GM23338 (cell line): ENCODE results near the gene GKN2. TPM values are rescaled to one million over a fixed set of nuclear protein-coding genes. Genes with fewer than 3 reads are reported as not detected.

Source experiments
- ATAC-seq: fragments of 200-7000 bp; cut with Tn5 transposase; 3 replicates; pipeline ENCODE4 v1.9.1; 2020
- DNase-seq: peaks from one replicate; pipeline ENCODE4 v3.0.0-alpha.2; 2015; ENCODE audit warnings: low spot score
- H2AFZ ChIP-seq: fragments of 200-600 bp; sonication (generic); 2 replicates; pipeline ENCODE4 v1.8.0; 2016; ENCODE audit warnings: antibody characterized with exemption, mild to moderate bottlenecking, moderate library complexity
- H3F3A ChIP-seq: fragments of 200-600 bp; sonication (generic); replicated peaks from 2 replicates; pipeline ENCODE4 v1.8.0; 2017; ENCODE audit warnings: antibody characterized with exemption, mixed run types, low read depth
- H3K27ac ChIP-seq: fragments of 200-600 bp; sonication (generic); 2 replicates; pipeline ENCODE4 v1.6.1; 2016; ENCODE audit warnings: low read depth
- H3K27me3 ChIP-seq: fragments of 200-600 bp; sonication (generic); 2 replicates; pipeline ENCODE4 v1.8.0; 2016; ENCODE audit warnings: mild to moderate bottlenecking, mixed run types, moderate library complexity; ENCODE audit not compliant: insufficient read depth
- H3K36me3 ChIP-seq: fragments of 200-600 bp; sonication (generic); 2 replicates; pipeline ENCODE4 v1.8.0; 2016; ENCODE audit warnings: mild to moderate bottlenecking; ENCODE audit not compliant: insufficient read depth
- H3K4me1 ChIP-seq: fragments of 200-600 bp; sonication (generic); 2 replicates; pipeline ENCODE4 v1.8.0; 2016; ENCODE audit warnings: mild to moderate bottlenecking, moderate library complexity; ENCODE audit not compliant: insufficient read depth
- H3K4me2 ChIP-seq: fragments of 200-600 bp; sonication (generic); 2 replicates; pipeline ENCODE4 v1.7.1; 2017; ENCODE audit warnings: mixed run types
- H3K4me3 ChIP-seq: fragments of 200-600 bp; sonication (generic); 2 replicates; pipeline ENCODE4 v1.6.1; 2016; ENCODE audit warnings: mixed run types
- H3K79me2 ChIP-seq: fragments of 200-600 bp; sonication (generic); replicated peaks from 2 replicates; pipeline ENCODE4 v1.8.0; 2017; ENCODE audit warnings: mild to moderate bottlenecking; ENCODE audit not compliant: insufficient read depth
- H3K9me2 ChIP-seq: fragments of 200-600 bp; sonication (generic); 2 replicates; pipeline ENCODE4 v1.8.0; 2017; ENCODE audit not compliant: insufficient read depth
- H4K20me1 ChIP-seq: fragments of 200-600 bp; sonication (generic); replicated peaks from 2 replicates; pipeline ENCODE4 v1.8.0; 2017; ENCODE audit warnings: mild to moderate bottlenecking; ENCODE audit not compliant: insufficient read depth
- H3K27ac Mint-ChIP-seq: 2 replicates; pipeline ENCODE4 v1.8.0; 2020; ENCODE audit warnings: inconsistent platforms, mild to moderate bottlenecking, moderate library complexity, mixed read lengths
- H3K27me3 Mint-ChIP-seq: 3 replicates; pipeline ENCODE4 v1.8.0; 2022; ENCODE audit warnings: low read depth, mild to moderate bottlenecking, moderate library complexity, mixed read lengths, inconsistent platforms; ENCODE audit not compliant: insufficient read depth, poor library complexity
- H3K36me3 Mint-ChIP-seq: 3 replicates; pipeline ENCODE4 v1.8.0; 2021; ENCODE audit warnings: low read depth, mild to moderate bottlenecking, inconsistent platforms, moderate library complexity, mixed read lengths
- H3K4me1 Mint-ChIP-seq: 3 replicates; pipeline ENCODE4 v1.8.0; 2020; ENCODE audit warnings: mild to moderate bottlenecking, inconsistent platforms, mixed read lengths
- H3K4me3 Mint-ChIP-seq: 3 replicates; pipeline ENCODE4 v1.8.0; 2021; ENCODE audit warnings: moderate library complexity, mild to moderate bottlenecking, inconsistent platforms, mixed read lengths
- H3K9me3 Mint-ChIP-seq: 3 replicates; pipeline ENCODE4 v1.8.0; 2020; ENCODE audit warnings: moderate library complexity, mild to moderate bottlenecking, inconsistent platforms, mixed read lengths
- CREB1 ChIP-seq: fragments of 250-450 bp; sonication (Bioruptor Pico); IDR thresholded peaks from 2 replicates; pipeline ENCODE4 v1.5.0; 2020; ENCODE audit warnings: low read depth, mild to moderate bottlenecking, moderate library complexity
- ETS1 ChIP-seq: IDR thresholded peaks from 2 replicates; pipeline ENCODE4 v1.6.1; 2016; ENCODE audit warnings: antibody characterized with exemption
- EZH2 ChIP-seq: fragments of 200-600 bp; sonication (generic); IDR thresholded peaks from one replicate; pipeline ENCODE4 v1.8.0; 2017; ENCODE audit warnings: antibody characterized with exemption, mild to moderate bottlenecking, low read depth; ENCODE audit not compliant: unreplicated experiment
- JUNB ChIP-seq: IDR thresholded peaks from one replicate; pipeline ENCODE4 v1.6.1; 2016; ENCODE audit warnings: antibody characterized with exemption; ENCODE audit not compliant: unreplicated experiment
- NANOG ChIP-seq: IDR thresholded peaks from 2 replicates; pipeline ENCODE4 v1.6.1; 2016; ENCODE audit warnings: antibody characterized with exemption, borderline replicate concordance
- POLR2AphosphoS5 ChIP-seq: IDR thresholded peaks from 2 replicates; pipeline ENCODE4 v1.6.1; 2016; ENCODE audit warnings: antibody characterized with exemption, low read depth
- REST ChIP-seq: IDR thresholded peaks from one replicate; pipeline ENCODE4 v1.6.1; 2018; ENCODE audit warnings: antibody characterized with exemption; ENCODE audit not compliant: unreplicated experiment
- STAT1 ChIP-seq: IDR thresholded peaks from one replicate; pipeline ENCODE4 v1.6.1; 2016; ENCODE audit warnings: antibody characterized with exemption; ENCODE audit not compliant: unreplicated experiment
- ZNF331 ChIP-seq: fragments of 250-450 bp; sonication (Bioruptor Pico); IDR thresholded peaks from 2 replicates; pipeline ENCODE4 v1.5.0; 2020; ENCODE audit warnings: low read depth, mild to moderate bottlenecking, moderate library complexity
- ZNF462 ChIP-seq: fragments of 250-450 bp; sonication (Bioruptor Pico); IDR thresholded peaks from 2 replicates; pipeline ENCODE4 v1.5.0; 2020; ENCODE audit warnings: mild to moderate bottlenecking, moderate library complexity
- polyA plus RNA-seq: library from polyadenylated mRNA; unstranded; fragments of >200 nt; fragmentation: Nextera tagmentation; extraction: Ambion mirVana; gene quantifications from 2 replicates; pipeline ENCODE4 v1.2.1, GENCODE V29; 2016
- total RNA-seq: library from RNA; depleted of rRNA; stranded (reverse); fragments of >200 nt; shearing (Covaris generic); gene quantifications from 2 replicates; pipeline ENCODE4 v1.2.3, GENCODE V29; 2014

GKN2 gene
- total and polyA plus RNA-seq, 2 experiments from 2014 or later = not detected

GRCh38 chr2:68987021-68987503 lies 34.4 kb upstream of the GKN2 start (continued):
- TF ChIP-seq EZH2 = no peak

- H3K4me2 ChIP-seq = no peak overlapping the region
Measured at GRCh38 chr2:68980956-68981355, 28.3 kb upstream of the GKN2 start.

More at GRCh38 chr2:68980956-68981355, 28.3 kb upstream of the GKN2 start:
- Mint-ChIP-seq H3K9me3 (no peaks in the 10 kb centered on the region), H3K4me1 (no peaks in the 10 kb centered on the region), H3K4me3 (no peak overlapping the region), H3K36me3 (no peaks in the 10 kb centered on the region), H3K27me3 (peaks cover 2% of the 10 kb centered on the region), H3K27ac (no peak overlapping the region)
- TF ChIP-seq JUNB (no peak), ETS1 (no peak), STAT1 (no peak), CREB1 (CRISPR knock-in tag) (no peak), REST (no peak), ZNF331 (CRISPR knock-in tag) (no peak), NANOG (no peak), EZH2 (no peak), ZNF462 (CRISPR knock-in tag) (no peak), POLR2AphosphoS5 (no peak)
- ATAC-seq (no peak), DNase-seq (no peak)
- Histone ChIP-seq H4K20me1 (no peaks in the 10 kb centered on the region), H3K27me3 (no peaks in the 10 kb centered on the region), H3K4me3 (no peak overlapping the region), H3K4me1 (no peaks in the 10 kb centered on the region), H3K27ac (no peak overlapping the region), H3K36me3 (no peaks in the 10 kb centered on the region), H3K9me2 (no peaks in the 10 kb centered on the region), H3K79me2 (no peaks in the 10 kb centered on the region), H2AFZ (no peak overlapping the region), H3F3A (no peaks in the 10 kb centered on the region)
